ENCODE data around the gene CUEDC2.

Gene CUEDC2, protein sequence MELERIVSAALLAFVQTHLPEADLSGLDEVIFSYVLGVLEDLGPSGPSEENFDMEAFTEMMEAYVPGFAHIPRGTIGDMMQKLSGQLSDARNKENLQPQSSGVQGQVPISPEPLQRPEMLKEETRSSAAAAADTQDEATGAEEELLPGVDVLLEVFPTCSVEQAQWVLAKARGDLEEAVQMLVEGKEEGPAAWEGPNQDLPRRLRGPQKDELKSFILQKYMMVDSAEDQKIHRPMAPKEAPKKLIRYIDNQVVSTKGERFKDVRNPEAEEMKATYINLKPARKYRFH

DNA sequence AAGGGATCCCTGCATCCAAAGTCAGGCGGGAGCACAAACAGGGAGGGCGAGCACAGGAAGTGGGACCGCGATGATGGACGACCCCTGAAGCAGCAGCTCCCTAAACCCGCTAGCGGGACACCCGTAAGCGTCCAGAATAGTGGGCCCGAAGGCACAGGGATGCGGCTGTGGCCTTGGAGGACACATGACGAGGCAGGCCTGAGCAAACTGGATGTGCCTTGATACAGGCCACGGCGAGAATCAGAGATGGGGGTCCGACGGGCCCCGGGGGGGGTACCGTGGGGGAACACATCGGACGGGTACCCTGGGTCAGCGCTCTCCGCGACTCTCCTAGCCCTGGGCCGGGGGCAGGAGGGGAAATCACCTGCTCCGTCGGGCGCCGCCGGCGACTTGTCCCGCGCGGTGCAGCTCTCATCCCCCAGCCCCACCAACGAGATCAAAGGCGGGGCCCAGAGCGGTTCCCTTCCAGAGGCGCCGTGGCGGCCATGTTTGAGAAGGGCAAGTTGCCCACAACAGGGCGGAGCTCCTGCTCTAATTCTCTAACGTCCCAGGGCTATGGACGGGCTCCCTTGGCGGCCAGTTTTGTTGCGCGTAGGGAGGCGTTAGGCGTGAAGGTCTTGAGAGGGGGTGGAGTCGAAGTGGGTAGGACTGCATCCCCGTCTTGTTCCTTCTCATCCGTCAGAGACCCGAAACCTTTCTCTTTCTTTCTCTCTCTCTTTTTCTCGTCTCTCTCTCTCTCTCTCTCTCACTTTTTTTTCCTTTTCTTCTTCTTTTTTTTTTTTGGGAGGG, at the start of gene CUEDC2:
Gene CUEDC2 (minus strand): TSS at position 413 of the 789 bp plus-strand sequence. CDS start 7,386 bp downstream, outside the sequence.
- DNase-seq (ENCODE audit: low read depth): peak; percentile 92

DNA sequence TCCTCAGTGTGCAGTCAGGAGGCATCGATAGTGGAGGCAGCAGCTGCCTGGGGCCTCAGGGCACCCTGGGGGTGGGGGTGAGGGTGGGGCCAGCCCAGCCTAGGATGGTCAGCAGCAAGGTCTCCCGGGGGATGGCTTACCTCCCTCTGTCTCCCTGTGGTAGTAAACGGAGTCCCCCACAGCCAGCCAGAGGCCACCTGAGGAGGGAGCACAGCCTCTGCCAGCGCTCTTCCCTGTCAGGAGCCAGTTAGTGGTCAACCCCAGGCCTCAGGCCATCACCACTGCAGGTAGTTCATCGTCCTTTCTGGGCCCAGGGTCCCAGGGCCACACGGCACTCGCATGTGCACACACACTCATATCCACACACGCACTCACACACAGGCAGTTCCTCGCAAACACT, 48.0 kb upstream of the CUEDC2 start:
- no peak for DNase-seq (ENCODE audit: low read depth)

DNA sequence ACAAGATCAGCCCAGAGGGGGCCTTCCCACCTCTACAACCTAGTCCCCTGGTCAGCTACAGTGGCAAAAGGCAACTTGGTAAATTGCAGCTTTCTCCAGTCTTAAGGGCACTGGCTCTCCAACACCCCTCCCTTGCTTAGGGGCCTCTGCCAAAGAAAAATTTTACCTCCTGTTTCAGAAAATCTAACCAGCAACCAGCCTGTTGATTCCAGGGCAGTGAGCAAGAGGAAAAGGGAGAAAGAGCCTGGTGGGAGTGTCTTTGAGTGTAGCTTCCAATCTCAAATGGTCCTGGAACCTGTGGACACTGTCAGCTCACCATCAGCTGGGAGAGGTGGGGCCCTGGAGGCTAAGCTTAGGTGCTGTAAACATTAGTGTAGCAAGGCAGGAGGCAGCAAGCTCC, 47.3 kb upstream of the CUEDC2 start:
- no peak for DNase-seq (ENCODE audit: low read depth)

DNA sequence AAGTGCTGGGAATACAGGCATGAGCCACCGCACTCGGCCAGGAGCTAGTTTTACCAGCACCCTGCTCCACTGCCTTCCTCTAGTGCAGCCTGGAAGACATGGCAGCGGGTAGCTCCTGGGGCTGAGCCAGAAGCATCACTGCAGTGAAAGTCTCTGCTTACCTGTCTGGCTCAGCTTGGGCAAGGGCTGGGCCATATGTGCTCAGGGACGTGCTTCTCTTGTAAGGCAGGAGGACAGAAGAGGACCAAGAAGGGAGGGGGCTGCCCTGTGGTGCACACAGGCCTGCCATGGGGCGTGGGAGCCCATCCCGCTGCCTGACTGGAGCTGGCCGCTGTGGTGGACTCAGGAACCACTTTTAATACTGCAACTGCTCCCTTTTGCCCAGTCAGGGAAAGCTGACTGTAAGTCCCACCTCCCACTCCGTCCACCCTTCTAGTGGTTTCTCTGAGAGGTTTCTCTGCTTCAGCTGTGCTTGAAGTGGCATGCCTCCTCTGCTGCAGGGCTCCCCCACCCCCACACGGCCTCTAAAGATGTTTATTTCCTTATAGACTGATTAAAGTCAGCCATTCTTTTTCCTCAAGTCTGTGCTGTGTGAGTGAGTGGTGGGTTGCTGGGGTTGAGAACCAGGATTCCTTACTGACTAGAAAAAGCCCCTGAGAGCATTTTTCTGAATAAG, 44.2 kb upstream of the CUEDC2 start:
- no peak for DNase-seq (ENCODE audit: low read depth)

DNA sequence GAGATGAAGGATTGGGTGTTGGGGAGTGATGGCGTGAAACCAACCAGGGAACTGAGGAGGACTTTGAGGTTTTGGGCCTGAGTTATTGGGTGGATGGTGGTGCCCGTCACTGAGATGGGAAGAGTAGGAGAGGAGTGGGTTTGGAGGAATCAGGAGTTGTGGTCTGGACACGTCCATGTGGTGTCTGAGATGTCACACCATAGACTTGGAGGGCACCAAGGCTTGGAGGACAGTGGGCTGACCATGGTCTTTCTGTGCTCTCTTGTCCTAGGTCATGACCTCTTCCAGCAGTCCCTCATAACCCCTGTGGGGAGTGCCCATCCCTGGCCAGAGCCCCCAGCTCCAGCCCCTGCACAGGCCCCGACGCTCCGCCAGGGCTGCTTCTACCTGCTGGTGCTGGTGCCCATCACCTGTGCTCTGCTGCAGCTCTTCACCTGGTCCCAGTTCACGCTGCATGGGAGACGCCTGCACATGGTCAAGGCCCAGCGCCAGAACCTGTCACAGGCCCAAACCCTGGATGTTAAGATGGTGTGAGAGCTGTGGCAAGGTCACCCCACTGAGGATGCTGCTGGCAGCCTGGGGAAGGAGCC, 43.2 kb upstream of the CUEDC2 start:
- no peak for DNase-seq (ENCODE audit: low read depth)

DNA sequence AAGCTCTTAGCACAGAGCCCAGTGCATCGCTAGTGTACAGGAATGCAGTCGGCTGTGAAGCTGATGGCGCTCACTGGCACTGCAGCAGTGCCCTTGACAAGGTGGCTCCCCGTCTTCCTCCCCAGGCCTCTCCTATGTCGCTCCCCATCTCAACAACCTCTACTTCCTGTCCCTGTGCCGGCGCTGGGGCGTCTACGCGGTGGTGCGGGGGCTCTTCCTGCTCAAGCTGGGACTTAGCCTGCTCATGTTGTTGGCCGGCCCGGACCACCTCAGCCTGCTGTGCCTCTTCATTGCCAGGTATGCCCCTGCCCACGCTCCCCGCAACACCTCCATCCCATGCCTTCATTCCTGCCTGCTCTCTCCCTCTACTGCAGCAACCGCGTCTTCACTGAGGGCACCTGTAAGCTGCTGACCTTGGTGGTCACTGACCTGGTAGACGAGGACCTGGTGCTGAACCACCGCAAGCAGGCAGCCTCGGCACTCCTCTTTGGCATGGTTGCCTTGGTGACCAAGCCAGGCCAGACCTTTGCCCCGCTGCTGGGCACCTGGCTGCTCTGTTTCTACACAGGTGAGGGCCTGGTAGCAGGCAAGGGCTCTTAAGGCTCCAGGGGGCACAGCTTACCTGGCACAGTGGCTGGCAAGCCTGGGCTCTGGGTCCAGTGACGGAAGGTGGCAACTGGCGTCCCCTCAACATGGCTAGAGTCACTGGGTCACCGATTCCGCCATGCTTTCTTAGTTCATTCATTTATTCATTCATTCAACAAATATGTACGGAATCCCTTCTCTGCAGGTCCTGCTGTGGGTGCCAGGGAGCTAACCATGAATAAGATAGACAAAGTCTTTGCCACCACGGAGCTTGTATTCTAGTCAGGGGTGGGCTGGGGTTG, 41.3 kb upstream of the CUEDC2 start:
- no peak for DNase-seq (ENCODE audit: low read depth)

DNA sequence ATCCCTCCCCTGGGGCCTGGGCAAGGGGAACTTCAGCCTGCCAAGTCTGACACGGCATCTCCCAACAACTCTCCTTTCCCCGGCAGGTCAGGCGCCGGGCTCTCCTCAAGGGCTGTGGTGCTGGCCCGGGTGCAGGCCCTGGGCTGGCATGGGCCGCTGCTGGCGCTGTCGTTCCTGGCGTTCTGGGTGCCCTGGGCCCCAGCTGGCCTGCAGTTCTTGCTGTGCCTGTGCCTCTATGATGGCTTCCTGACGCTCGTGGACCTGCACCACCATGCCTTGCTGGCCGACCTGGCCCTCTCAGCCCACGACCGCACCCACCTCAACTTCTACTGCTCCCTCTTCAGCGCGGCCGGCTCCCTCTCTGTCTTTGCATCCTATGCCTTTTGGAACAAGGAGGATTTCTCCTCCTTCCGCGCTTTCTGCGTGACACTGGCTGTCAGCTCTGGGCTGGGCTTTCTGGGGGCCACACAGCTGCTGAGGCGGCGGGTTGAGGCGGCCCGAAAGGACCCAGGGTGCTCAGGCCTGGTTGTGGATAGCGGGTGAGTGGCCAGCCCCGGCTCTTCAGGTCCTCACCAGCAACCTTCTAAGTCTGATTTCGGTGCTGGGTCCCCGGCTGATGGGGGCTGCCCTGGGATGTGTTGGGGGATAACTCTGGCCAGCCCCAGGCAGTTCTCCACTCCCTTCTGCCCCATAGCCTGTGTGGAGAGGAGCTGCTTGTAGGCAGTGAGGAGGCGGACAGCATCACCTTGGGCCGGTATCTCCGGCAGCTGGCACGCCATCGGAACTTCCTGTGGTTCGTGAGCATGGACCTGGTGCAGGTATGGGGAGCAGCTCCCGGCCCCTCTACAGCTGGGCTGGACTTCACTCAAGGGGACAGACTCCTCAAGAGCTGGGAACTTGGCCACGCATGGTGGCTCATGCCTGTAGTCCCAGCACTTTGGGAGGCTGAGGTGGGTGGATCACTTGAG, 38.5 kb upstream of the CUEDC2 start:
- no peak for DNase-seq (ENCODE audit: low read depth)

DNA sequence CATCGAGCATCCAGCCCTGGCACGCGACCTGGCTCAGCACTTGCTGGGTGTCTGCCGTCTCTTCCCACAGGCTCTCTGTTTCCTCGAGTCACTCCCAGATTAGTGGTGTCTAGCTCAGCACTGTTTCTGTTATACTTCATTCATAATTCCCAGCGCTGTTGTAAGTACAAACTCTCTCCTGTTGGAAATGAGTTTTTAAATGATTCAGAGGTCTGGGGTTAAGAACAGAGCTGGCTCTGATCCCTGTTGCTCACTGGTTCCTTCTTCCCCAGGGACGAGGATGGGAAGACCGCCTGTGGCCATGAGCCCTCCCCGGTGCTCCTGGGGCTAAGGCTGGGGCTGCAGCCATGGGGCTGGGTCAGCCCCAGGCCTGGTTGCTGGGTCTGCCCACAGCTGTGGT, 36.3 kb upstream of the CUEDC2 start:
- DNase-seq (ENCODE audit: low read depth): no peak

DNA sequence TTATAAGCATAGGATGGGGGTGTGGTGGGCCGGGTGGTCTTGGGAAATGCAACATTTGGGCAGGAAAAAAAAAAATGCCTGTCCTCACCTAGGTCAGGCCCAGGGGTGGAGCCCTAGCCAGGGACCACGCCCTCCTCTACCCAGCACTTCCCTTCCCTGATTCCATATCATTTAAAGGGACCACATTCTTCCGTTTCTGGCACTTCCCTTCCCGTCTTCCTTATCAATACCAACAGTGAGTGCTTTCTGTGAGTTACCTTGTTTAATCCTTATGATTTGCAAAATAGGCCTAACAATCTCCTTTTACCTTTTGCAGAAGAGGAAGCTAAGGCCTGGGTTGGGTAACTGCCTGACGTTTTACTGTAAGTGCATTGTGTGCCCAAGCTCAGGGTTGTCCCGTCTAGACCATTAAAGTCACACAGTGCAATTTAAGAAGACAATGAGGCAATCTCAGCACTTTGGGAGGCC, 35.6 kb upstream of the CUEDC2 start:
- no peak for DNase-seq (ENCODE audit: low read depth)

DNA sequence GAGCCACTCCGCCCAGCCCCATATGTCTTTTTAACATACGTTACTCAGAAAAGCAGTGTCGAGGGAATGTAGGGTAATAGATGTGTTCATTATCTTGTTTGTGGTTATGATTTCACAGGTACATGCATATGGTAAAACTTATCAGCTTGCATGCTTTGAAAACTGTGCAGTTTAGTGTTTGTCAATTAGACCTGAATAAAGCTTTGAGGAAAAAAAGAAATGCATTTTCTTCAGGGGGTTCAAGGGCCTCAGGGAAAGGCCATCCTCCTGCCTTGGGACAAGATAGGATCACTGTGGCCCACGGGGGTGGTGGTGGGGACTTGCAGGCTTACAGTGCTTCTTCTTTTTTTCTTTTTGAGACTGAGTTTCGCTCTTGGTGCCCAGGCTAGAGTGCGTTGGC, 34.9 kb upstream of the CUEDC2 start:
- DNase-seq (ENCODE audit: low read depth): no peak

DNA sequence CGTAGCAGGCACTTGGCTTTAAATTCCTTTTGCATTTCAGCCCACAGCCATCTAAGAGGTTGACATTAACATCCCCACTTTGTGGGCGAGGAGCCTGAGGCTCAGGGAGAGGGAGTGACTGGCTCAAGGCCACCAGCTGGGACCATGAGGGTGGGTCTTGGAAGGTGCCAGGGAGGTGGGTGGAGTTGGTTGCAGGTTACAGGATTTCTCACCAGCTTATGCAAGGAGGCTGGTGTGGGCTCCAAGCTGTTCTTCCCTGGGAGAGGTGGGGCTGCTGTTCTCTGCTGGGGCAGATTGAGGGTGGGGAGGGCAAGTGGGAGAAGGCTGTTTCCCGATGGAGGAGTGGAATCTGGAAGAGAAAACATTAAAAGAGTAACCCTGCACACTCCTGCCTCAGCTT, 33.1 kb upstream of the CUEDC2 start:
- no peak for DNase-seq (ENCODE audit: low read depth)

DNA sequence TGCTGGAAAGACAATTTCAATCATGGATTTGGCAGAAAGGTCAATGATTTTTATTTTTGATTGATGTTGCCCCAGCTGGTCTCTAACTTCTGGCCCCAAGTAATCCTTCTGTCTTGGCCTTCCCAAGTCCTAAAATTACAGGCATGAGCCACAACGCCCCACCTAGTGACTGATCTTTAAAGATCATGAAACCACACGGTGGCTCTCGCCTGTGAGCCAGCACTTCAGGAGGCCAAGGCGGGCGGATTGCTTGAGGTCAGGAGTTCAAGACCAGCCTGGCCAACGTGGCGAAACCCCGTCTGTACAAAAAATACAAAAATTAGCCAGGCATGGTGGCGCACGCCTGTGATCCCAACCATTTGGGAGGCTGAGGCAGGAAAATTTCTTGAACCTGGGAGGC, 31.6 kb upstream of the CUEDC2 start:
- DNase-seq (ENCODE audit: low read depth): no peak

DNA sequence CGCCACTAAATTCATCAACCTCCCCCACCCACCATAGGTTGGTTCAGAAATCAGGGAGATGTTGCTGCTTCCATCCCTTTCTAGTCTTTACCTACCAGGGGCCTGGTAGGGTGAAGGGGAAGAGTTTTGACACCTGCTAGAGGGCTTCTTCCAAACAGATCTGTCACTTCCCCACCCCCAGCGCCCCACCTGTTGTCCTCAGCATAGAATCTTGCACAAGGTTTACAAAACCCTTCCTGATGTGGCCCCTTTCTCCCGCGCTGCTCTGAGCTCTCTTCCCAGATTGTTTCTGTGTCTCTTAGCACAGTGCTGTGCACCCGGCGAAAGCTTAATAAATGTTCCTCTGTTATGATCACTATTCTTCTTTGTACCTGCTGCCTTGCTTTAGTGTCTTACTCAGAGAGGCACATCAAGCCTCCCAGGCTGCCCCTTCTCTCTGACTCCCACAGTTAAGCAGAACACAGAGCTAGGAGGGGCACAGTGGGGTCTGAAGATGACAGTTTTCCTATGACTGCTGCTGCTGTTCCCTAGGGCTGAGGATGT, 30.2 kb upstream of the CUEDC2 start:
- no peak for DNase-seq (ENCODE audit: low read depth)

DNA sequence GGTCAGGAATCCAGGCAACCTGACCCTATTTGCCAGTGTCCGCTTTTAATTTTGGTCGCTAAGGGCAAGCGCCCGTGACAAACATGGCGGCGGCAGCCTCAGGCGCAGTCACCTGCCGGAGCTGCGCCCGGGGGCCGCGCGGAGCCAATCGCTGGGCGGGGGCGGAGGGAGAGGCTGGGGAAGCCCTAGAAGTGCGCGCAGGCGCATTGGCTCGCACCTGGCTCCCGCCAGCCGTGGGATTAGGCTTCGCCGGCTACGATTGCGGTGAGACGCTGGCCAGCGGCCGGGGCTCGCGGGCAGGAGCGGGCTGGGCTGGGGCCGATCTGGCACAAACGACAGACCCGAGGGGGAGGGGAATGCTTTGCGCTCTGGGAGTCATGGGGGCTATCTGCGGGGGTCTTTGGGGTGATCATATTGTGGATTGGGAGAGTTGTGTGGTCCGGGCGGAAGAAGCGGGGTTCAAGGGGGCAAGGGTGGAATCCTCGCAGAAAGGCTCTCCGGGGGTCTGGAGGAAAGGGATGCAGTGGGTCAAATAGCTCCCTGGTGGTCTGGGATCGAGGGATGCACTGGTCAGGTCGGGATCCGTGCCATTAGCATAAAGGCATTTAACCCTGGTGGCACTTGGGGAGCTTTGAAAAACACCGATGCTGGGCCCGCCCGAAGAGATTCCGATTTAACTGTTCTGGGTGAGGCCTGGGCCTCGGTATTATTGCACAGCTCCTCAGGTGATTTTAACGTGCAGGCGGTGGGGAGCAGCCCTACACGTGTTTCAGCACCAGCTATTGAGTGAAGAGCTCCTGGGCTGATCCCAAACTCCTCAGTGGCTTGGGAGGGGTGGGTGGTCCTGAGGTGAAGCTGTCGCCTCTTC, 29.0 kb upstream of the CUEDC2 start:
- peak; percentile 86 for DNase-seq (ENCODE audit: low read depth)

DNA sequence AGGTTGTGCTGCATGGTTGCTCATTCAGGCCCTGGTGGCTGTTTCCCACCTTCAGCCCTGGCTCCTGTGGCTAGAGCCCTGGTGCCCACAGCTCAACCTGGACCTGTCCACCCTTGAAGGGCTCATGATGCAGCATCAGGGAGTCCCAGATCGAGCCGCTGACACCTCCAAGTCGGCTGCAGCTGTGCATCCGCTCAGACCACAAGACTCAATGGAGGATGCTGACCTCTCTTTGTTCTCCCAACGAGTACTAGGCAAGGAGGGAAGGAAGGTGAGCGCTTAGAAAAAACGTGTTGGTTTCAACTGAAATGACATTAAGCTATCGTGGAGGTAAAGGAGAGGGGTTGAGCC, 28.4 kb upstream of the CUEDC2 start:
- no peak for DNase-seq (ENCODE audit: low read depth)

DNA sequence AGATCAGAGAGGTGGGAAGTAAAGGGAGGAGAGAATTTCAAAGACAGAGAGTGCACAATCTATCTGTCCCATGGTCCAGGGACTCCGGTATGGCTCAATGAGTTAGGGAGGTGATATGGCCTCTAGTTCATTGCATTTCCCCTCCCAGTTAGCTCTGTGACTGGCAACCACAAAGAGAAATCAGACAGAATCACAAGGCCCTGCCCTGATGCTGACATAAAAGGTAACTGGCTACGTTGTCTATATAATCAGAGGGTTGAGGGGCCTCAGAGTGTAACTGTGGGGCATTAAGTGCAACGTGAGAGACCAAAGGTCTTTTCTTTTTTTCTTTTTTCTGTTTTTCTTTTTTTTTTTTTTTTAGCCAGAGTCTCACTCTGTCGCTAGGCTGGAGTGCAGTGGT, 26.3 kb upstream of the CUEDC2 start:
- DNase-seq (ENCODE audit: low read depth): no peak

DNA sequence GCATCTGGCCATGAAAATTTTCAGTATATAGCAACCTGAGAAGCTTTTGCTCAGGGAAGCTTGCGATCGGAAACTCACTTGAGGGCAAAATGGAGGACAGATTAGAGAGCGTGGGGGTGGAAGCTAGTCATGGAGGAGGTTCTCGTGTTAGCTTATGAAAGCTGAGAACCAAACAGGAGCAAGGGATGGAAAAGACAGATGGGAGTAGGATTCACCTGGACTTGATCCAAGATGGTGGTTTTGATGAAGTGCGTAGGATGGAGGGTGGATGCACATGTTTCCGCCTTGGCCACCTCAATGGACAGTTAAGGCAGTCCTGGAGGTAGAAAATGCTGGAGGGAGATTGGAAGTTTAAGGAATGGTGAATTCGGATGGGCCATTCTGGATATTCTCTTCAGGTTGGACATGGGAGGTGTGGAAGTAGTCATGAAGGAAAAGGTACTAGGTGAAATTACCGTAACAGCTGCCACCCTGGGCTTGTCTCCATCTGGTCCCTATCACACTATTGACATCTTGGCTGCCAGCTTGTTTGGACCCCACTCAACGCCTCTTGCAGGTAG, 25.3 kb upstream of the CUEDC2 start:
- DNase-seq (ENCODE audit: low read depth): no peak

DNA sequence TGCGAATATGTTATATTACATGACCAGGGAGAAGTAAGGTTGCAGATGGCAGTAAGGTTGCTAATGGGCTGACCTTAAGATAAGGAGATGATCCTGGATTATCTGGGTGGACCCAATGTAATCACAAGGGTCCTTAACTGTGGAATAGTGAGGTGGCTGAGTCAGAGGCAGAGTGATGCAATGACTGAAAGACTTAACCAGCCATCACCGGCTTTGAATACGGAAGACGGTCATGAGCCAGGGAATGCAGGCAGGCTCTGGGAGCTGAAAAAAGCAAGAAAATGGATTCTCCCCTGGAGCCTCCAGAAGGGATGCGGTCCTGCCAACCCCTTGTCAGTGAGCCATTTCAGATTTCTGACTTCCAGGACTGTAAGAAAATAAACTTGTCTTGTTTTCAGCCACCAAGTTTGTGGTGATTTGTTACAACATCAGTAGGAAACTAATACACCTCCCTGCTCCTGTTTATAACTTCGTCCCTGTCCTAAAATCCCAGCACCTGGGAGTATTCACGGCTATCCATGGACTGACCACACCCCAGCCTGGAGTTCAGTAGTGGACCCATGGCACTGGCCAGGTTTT, 23.6 kb upstream of the CUEDC2 start:
- DNase-seq (ENCODE audit: low read depth): no peak
